HepG2 (cell line): Measurements from ENCODE around the gene MSANTD1. TPM values are rescaled to one million over a fixed set of nuclear protein-coding genes. Genes with fewer than 3 reads are reported as not detected.

Source experiments
- ATAC-seq: fragments of 200-7000 bp; cut with Tn5 transposase; 3 replicates; pipeline ENCODE4 v1.9.1; 2020; ENCODE audit warnings: mild to moderate bottlenecking, moderate library complexity
- BruUV-seq: library from RNA; stranded (reverse); fragments of 400-500 nt; replicated peaks from 2 replicates; lab custom pipeline; 2021; lab: Mats Ljungman, UMichigan
- CTCF ChIA-PET: fragments of 300-600 bp; formaldehyde crosslinking; extraction: SDS; loops from one replicate; lab custom pipeline; 2021; ENCODE audit warnings: low total read pairs, inconsistent platforms, low intra/inter-chr PET ratio; lab: Yijun Ruan, JAX
- POLR2A ChIA-PET: fragments of 350-600 bp; sonication (Branson Sonifier 250); formaldehyde crosslinking; loops from one replicate; lab custom pipeline; 2020; ENCODE audit warnings: antibody characterized with exemption, inconsistent platforms; lab: Yijun Ruan, JAX
- DNase-seq: peaks from one replicate; pipeline ENCODE4 v3.0.0-alpha.2; 2015; ENCODE audit warnings: low spot score
- FAIRE-seq: peaks from 3 replicates; lab custom pipeline; 2011; peaks lifted over from hg19 to GRCh38; lab: Jason Lieb, UNC
- H2AFZ ChIP-seq: one replicate; pipeline ENCODE4 v1.6.1; 2011; ENCODE audit warnings: low read length, inconsistent platforms
- H3K27ac ChIP-seq: fragments of 300-600 bp; 3 replicates; pipeline ENCODE4 v1.8.0; 2011; ENCODE audit warnings: mixed run types, mild to moderate bottlenecking, mixed read lengths, low read length, inconsistent platforms; ENCODE audit not compliant: insufficient read depth; ENCODE audit errors: extremely low read length
- H3K27me3 ChIP-seq, 2 experiments: fragments of 200-600 bp in 1 of 2; 2 replicates in 1 of 2; 3 replicates in 1 of 2; pipeline versions ENCODE4 v1.6.0 to v1.8.0; 2011; ENCODE audit warnings: low read length in 2 of 2, mild to moderate bottlenecking in 2 of 2, moderate library complexity in 2 of 2, inconsistent platforms in 1 of 2; ENCODE audit not compliant: insufficient read depth in 2 of 2, control insufficient read depth in 1 of 2
- H3K36me3 ChIP-seq, 2 experiments: fragments of 200-600 bp in 1 of 2; replicated peaks in 1 of 2; 2 replicates in 1 of 2; 3 replicates in 1 of 2; pipeline versions ENCODE4 v1.5.1 to v1.8.0; 2011; ENCODE audit warnings: low read length in 2 of 2, inconsistent platforms in 1 of 2; ENCODE audit not compliant: insufficient read depth in 2 of 2, control insufficient read depth in 1 of 2
- H3K4me1 ChIP-seq: 2 replicates; pipeline ENCODE4 v1.5.1; 2012; ENCODE audit warnings: low read length, inconsistent platforms; ENCODE audit not compliant: insufficient read depth
- H3K4me2 ChIP-seq: 2 replicates; pipeline ENCODE4 v1.6.0; 2011; ENCODE audit warnings: low read depth, low read length, inconsistent platforms
- H3K4me3 ChIP-seq, 3 experiments: fragments of 200-600 bp in 1 of 3; sonication (generic), shearing (Covaris generic) in 1 of 3; replicated peaks in 1 of 3; 2 replicates each; pipeline ENCODE4 v1.5.1; 2011 to 2016; ENCODE audit warnings: low read length in 3 of 3, inconsistent platforms in 2 of 3, low read depth in 2 of 3, mild to moderate bottlenecking in 2 of 3, control low read depth in 1 of 3, mixed read lengths in 1 of 3; ENCODE audit not compliant: insufficient read depth in 1 of 3
- H3K79me2 ChIP-seq: one replicate; pipeline ENCODE4 v1.6.1; 2011; ENCODE audit warnings: low read length, inconsistent platforms; ENCODE audit not compliant: insufficient read depth
- H3K9ac ChIP-seq: 2 replicates; pipeline ENCODE4 v1.6.0; 2011; ENCODE audit warnings: mild to moderate bottlenecking, low read depth, low read length, inconsistent platforms; ENCODE audit not compliant: insufficient read depth
- H3K9me3 ChIP-seq: 2 replicates; pipeline ENCODE4 v1.5.1; 2012; ENCODE audit warnings: mild to moderate bottlenecking, low read length
- H4K20me1 ChIP-seq: 2 replicates; pipeline ENCODE4 v1.6.0; 2011; ENCODE audit warnings: inconsistent platforms, mild to moderate bottlenecking, low read length, moderate library complexity; ENCODE audit not compliant: insufficient read depth
- ATF7-NPFF ChIP-seq: sonication (generic); formaldehyde crosslinking; IDR thresholded peaks from 2 replicates; pipeline ENCODE4 v1.8.1; 2023; ENCODE audit warnings: mild to moderate bottlenecking, low read depth, missing genetic modification reagents, moderate library complexity
- BRD4 ChIP-seq: sonication (generic); formaldehyde crosslinking; IDR thresholded peaks from 2 replicates; pipeline ENCODE4 v1.4.0; 2020; ENCODE audit warnings: missing genetic modification reagents
- GLI4 ChIP-seq: sonication (generic); formaldehyde crosslinking; IDR thresholded peaks from 2 replicates; pipeline ENCODE4 v1.5.1; 2020; ENCODE audit warnings: missing genetic modification reagents, mild to moderate bottlenecking, moderate library complexity, borderline replicate concordance
- GMEB1 ChIP-seq: sonication (generic); formaldehyde crosslinking; IDR thresholded peaks from 2 replicates; pipeline ENCODE4 v1.5.1; 2020; ENCODE audit warnings: missing genetic modification reagents, mild to moderate bottlenecking, borderline replicate concordance
- KLF12 ChIP-seq: sonication (generic); formaldehyde crosslinking; IDR thresholded peaks from 2 replicates; pipeline ENCODE4 v1.4.0; 2020; ENCODE audit warnings: missing genetic modification reagents, borderline replicate concordance
- KLF13 ChIP-seq: sonication (generic); formaldehyde crosslinking; IDR thresholded peaks from 2 replicates; pipeline ENCODE4 v1.4.0; 2020; ENCODE audit warnings: mild to moderate bottlenecking, missing genetic modification reagents
- KLF16 ChIP-seq, 2 experiments: sonication (generic) in 1 of 2; formaldehyde crosslinking in 1 of 2; IDR thresholded peaks; 2 replicates each; pipeline versions ENCODE4 v1.6.1 to v1.8.0; 2016 to 2023; ENCODE audit warnings: missing genetic modification reagents in 2 of 2, missing compliant biosample characterization in 1 of 2
- MXD3 ChIP-seq: IDR thresholded peaks from 2 replicates; pipeline ENCODE4 v1.6.1; 2016; ENCODE audit warnings: mild to moderate bottlenecking, missing biosample characterization, missing genetic modification reagents
- NBN ChIP-seq: fragments of 450-650 bp; conservative IDR thresholded peaks from 2 replicates; pipeline ENCODE4 v1.6.1; 2017
- SRY ChIP-seq: sonication (generic); formaldehyde crosslinking; IDR thresholded peaks from 2 replicates; pipeline ENCODE4 v1.8.0; 2022; ENCODE audit warnings: mild to moderate bottlenecking, missing genetic modification reagents
- STAG1 ChIP-seq: sonication (generic); formaldehyde crosslinking; IDR thresholded peaks from 2 replicates; pipeline ENCODE4 v1.4.0; 2020; ENCODE audit warnings: missing genetic modification reagents
- ZBTB7A ChIP-seq: sonication (generic); formaldehyde crosslinking; IDR thresholded peaks from 2 replicates; pipeline ENCODE4 v1.8.0; 2022; ENCODE audit warnings: mild to moderate bottlenecking, missing genetic modification reagents
- ZFP82 ChIP-seq: sonication (generic); formaldehyde crosslinking; IDR thresholded peaks from 2 replicates; pipeline ENCODE4 v1.5.1; 2020; ENCODE audit warnings: mild to moderate bottlenecking, missing genetic modification reagents, borderline replicate concordance
- ZNF260 ChIP-seq: sonication (generic); formaldehyde crosslinking; IDR thresholded peaks from 2 replicates; pipeline ENCODE4 v1.4.0; 2020; ENCODE audit warnings: missing genetic modification reagents, low read depth, mild to moderate bottlenecking, borderline replicate concordance
- ZNF441 ChIP-seq: sonication (generic); formaldehyde crosslinking; IDR thresholded peaks from 2 replicates; pipeline ENCODE4 v1.7.0; 2021; ENCODE audit warnings: missing genetic modification reagents, borderline replicate concordance
- ZNF83 ChIP-seq: sonication (generic); formaldehyde crosslinking; IDR thresholded peaks from 2 replicates; pipeline ENCODE4 v1.4.0; 2020; ENCODE audit warnings: missing genetic modification reagents, mild to moderate bottlenecking, borderline replicate concordance
- WGBS: methylation state at CpG from one replicate; pipeline ENCODE4 v1.1.6; 2017; ENCODE audit warnings: low lambda C conversion rate; 5-methylcytosine and 5-hydroxymethylcytosine counted together
- in situ Hi-C: cut with HindIII; loops from 2 replicates; pipeline ENCODE4 v1.10.0; 2017; ENCODE audit warnings: low pct_unique_long_range_greater_than_20kb; ENCODE audit not compliant: extremely low pct_ligation_motif_present
- intact Hi-C: fragments of 100-400 bp; cut with micrococcal nuclease; formaldehyde crosslinking; loops from one replicate; pipeline ENCODE4 v1.10.0; 2022; ENCODE audit not compliant: unreplicated experiment
- polyA plus RNA-seq, 8 experiments: library from polyadenylated mRNA; depleted of rRNA in 3 of 8; stranded (reverse) in 7 of 8; unstranded in 1 of 8; fragments of >200 nt; fragmentation: Illumina TruSeq in 4 of 8; extraction: Trizol in 4 of 8; gene quantifications; 2 replicates each; pipeline versions ENCODE4 v1.2.1 to v1.2.3, GENCODE V29; 2011 to 2016; ENCODE audit warnings: low read depth in 4 of 8, missing spikeins in 1 of 8, mixed read lengths in 1 of 8; ENCODE audit not compliant: insufficient read depth in 1 of 8
- total RNA-seq, 5 experiments: library from RNA; depleted of rRNA; stranded (reverse); fragments of >200 nt; fragmentation: Illumina TruSeq; extraction: Trizol; gene quantifications; 2 replicates each; pipeline ENCODE4 v1.2.3, GENCODE V29; 2016; ENCODE audit warnings: low read depth in 1 of 5
- TF ChIP-seq, protein P1 (sequence below): sonication (generic); formaldehyde crosslinking; IDR thresholded peaks from 2 replicates; pipeline ENCODE4 v1.4.0; 2020; ENCODE audit warnings: mild to moderate bottlenecking, missing genetic modification reagents

Gene MSANTD1
- total and polyA plus RNA-seq, 2 of the 13 experiments (the other 11 are each of a cell fraction or from before 2014, with no cell fraction given), result 0.22 to 0.40 TPM

- ATAC-seq (no peak), DNase-seq (no peak), FAIRE-seq (no peak)
- Histone ChIP-seq H3K4me1 (peaks cover 17% of the 10 kb centered on the region), H3K36me3 (peaks cover 25 to 48% of the 10 kb centered on the region in 2 experiments), H3K79me2 (no peaks in the 10 kb centered on the region), H3K27me3 (no peaks in the 10 kb centered on the region), H3K9ac (no peak overlapping the region), H3K9me3 (no peaks in the 10 kb centered on the region), H3K4me2 (no peak overlapping the region), H4K20me1 (no peaks in the 10 kb centered on the region), H3K27ac (no peak overlapping the region), H2AFZ (no peak overlapping the region), H3K4me3 (no peak overlapping the region)
- no TSS peak for BruUV-seq
- in situ Hi-C loops (no loop called here), intact Hi-C loops (no loop called here)
- over 99% methylated on average over 15 of the region's 18 CpGs for WGBS
- ChIA-PET CTCF (no interaction called here), POLR2A (no interaction called here)
- TF ChIP-seq ZNF441 (CRISPR knock-in tag) (no peak), GLI4 (CRISPR knock-in tag) (no peak), ZBTB7A (no peak), SRY (CRISPR knock-in tag) (no peak), GMEB1 (CRISPR knock-in tag) (no peak), KLF12 (CRISPR knock-in tag) (no peak), ATF7-NPFF (CRISPR knock-in tag) (no peak), ZNF83 (no peak), STAG1 (CRISPR knock-in tag) (no peak), MXD3 (no peak), BRD4 (CRISPR knock-in tag) (no peak), ZNF260 (no peak), KLF16 (CRISPR knock-in tag; IDR thresholded peaks at IDR 0.05) (no peak), ZFP82 (CRISPR knock-in tag) (no peak), NBN (no peak), KLF13 (CRISPR knock-in tag) (no peak)
- TF ChIP-seq, protein P1, sequence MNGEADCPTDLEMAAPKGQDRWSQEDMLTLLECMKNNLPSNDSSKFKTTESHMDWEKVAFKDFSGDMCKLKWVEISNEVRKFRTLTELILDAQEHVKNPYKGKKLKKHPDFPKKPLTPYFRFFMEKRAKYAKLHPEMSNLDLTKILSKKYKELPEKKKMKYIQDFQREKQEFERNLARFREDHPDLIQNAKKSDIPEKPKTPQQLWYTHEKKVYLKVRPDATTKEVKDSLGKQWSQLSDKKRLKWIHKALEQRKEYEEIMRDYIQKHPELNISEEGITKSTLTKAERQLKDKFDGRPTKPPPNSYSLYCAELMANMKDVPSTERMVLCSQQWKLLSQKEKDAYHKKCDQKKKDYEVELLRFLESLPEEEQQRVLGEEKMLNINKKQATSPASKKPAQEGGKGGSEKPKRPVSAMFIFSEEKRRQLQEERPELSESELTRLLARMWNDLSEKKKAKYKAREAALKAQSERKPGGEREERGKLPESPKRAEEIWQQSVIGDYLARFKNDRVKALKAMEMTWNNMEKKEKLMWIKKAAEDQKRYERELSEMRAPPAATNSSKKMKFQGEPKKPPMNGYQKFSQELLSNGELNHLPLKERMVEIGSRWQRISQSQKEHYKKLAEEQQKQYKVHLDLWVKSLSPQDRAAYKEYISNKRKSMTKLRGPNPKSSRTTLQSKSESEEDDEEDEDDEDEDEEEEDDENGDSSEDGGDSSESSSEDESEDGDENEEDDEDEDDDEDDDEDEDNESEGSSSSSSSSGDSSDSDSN (CRISPR knock-in tag), result no peak
These were observed 10.2 kb upstream of the MSANTD1 start for GRCh38 chr4:3238721-3239120.
